Measurements from ENCODE around the gene C2orf69. TPM values are rescaled to one million over a fixed set of nuclear protein-coding genes. Genes with fewer than 3 reads are reported as not detected.
A peak's percentile ranks its signal among the peaks of the same experiment; 100 is the strongest.

Gene C2orf69
- total and polyA plus RNA-seq, 2 experiments from 2014 or later: 6.8 to 10.5 TPM

- Histone ChIP-seq H3K9me2 (replicated peaks; ENCODE audit: insufficient read depth) (no peaks in the 10 kb centered on the region), H3K9me3 (ENCODE audit: low read depth) (no peaks in the 10 kb centered on the region), H4K20me1 (ENCODE audit: insufficient read depth, poor library complexity, severe bottlenecking) (no peaks in the 10 kb centered on the region), H3K27ac (no peak overlapping the region), H3K4me3 (no peak overlapping the region), H3K79me2 (no peaks in the 10 kb centered on the region), H2AFZ (no peak overlapping the region), H3K4me1 (ENCODE audit: insufficient read depth) (peaks cover 3% of the 10 kb centered on the region), H3K4me2 (no peak overlapping the region), H3K36me3 (replicated peaks; ENCODE audit: insufficient read depth, low read depth) (no peaks in the 10 kb centered on the region), H3K27me3 (no peaks in the 10 kb centered on the region)
- WGBS (ENCODE audit: low lambda C conversion rate, missing lambda C conversion rate): 85% methylated on average over 6 of the region's 6 CpGs
- no peak for DNase-seq (ENCODE audit: low spot score)
- no peak for TF ChIP-seq EZH2phosphoT487 (IDR thresholded peaks at IDR 0.05; ENCODE audit: low read depth, severe bottlenecking, unreplicated experiment)
- TF ChIP-seq EZH2 (IDR thresholded peaks at IDR 0.05; ENCODE audit: borderline replicate concordance): no peak
- TF ChIP-seq CTCF (IDR thresholded peaks at IDR 0.05; ENCODE audit: poor library complexity): no peak
These were observed 61.1 kb downstream of the C2orf69 start for GRCh38 chr2:199972088-199972626.

- H3K4me1 ChIP-seq (ENCODE audit: insufficient read depth): peaks cover 14% of the 10 kb centered on the region
- H3K4me2 ChIP-seq: no peak overlapping the region
- no peak overlapping the region for H3K4me3 ChIP-seq
- no peak overlapping the region for H3K27ac ChIP-seq
- H3K9me2 ChIP-seq (replicated peaks; ENCODE audit: insufficient read depth): no peaks in the 10 kb centered on the region
- peak; percentile 41 for DNase-seq (ENCODE audit: low spot score)
- no peaks in the 10 kb centered on the region for H3K36me3 ChIP-seq (replicated peaks; ENCODE audit: insufficient read depth, low read depth)
- no peaks in the 10 kb centered on the region for H3K9me3 ChIP-seq (ENCODE audit: low read depth)
- no peaks in the 10 kb centered on the region for H4K20me1 ChIP-seq (ENCODE audit: insufficient read depth, poor library complexity, severe bottlenecking)
- no peaks in the 10 kb centered on the region for H3K79me2 ChIP-seq
- TF ChIP-seq CTCF (IDR thresholded peaks at IDR 0.05; ENCODE audit: poor library complexity) (peak; percentile 68), EZH2 (IDR thresholded peaks at IDR 0.05; ENCODE audit: borderline replicate concordance) (no peak), EZH2phosphoT487 (IDR thresholded peaks at IDR 0.05; ENCODE audit: low read depth, severe bottlenecking, unreplicated experiment) (no peak)
- 14% methylated on average over 2 of the region's 2 CpGs for WGBS (ENCODE audit: low lambda C conversion rate, missing lambda C conversion rate)
- H2AFZ ChIP-seq: no peak overlapping the region
- H3K27me3 ChIP-seq: no peaks in the 10 kb centered on the region
These were observed 62.6 kb downstream of the C2orf69 start for GRCh38 chr2:199973703-199974102.

GRCh38 chr2:199975273-199975895 lies 64.3 kb downstream of the C2orf69 start:
- Histone ChIP-seq H3K27ac (no peak overlapping the region), H2AFZ (no peak overlapping the region), H3K4me1 (ENCODE audit: insufficient read depth) (peaks cover 23% of the 10 kb centered on the region), H3K4me2 (no peak overlapping the region), H4K20me1 (ENCODE audit: insufficient read depth, poor library complexity, severe bottlenecking) (no peaks in the 10 kb centered on the region), H3K9me3 (ENCODE audit: low read depth) (no peaks in the 10 kb centered on the region), H3K4me3 (no peak overlapping the region), H3K36me3 (replicated peaks; ENCODE audit: insufficient read depth, low read depth) (no peaks in the 10 kb centered on the region), H3K9me2 (replicated peaks; ENCODE audit: insufficient read depth) (no peaks in the 10 kb centered on the region), H3K79me2 (no peaks in the 10 kb centered on the region), H3K27me3 (no peaks in the 10 kb centered on the region)
- WGBS (ENCODE audit: low lambda C conversion rate, missing lambda C conversion rate): 82% methylated on average over 3 of the region's 3 CpGs
- no peak for DNase-seq (ENCODE audit: low spot score)
- TF ChIP-seq EZH2 (IDR thresholded peaks at IDR 0.05; ENCODE audit: borderline replicate concordance) (no peak), CTCF (IDR thresholded peaks at IDR 0.05; ENCODE audit: poor library complexity) (no peak), EZH2phosphoT487 (IDR thresholded peaks at IDR 0.05; ENCODE audit: low read depth, severe bottlenecking, unreplicated experiment) (no peak)

Small RNA genes lying within 50 kb of the gene (small RNA-seq; reads per million reads assigned to genes)
- gene AC108032.1 (not detected), gene RN7SL717P (not detected)

Other genes starting within 250 kb of the C2orf69 start
- 1.4 and 2.2 TPM in 2 replicates for gene FTCDNL1, start 60.1 kb upstream of the C2orf69 start, total RNA-seq
- 1.1 and 6.1 TPM in 2 replicates for gene FTCDNL1, start 60.1 kb upstream of the C2orf69 start, polyA plus RNA-seq
- gene TYW5, start 44.2 kb downstream of the C2orf69 start, total RNA-seq: 10.1 and 14.6 TPM in 2 replicates
- 5.0 and 5.3 TPM in 2 replicates for gene TYW5, start 44.2 kb downstream of the C2orf69 start, polyA plus RNA-seq
- 33.0 and 35.7 TPM in 2 replicates for gene MAIP1, start 44.3 kb downstream of the C2orf69 start, total RNA-seq
- 21.7 and 26.3 TPM in 2 replicates for gene MAIP1, start 44.3 kb downstream of the C2orf69 start, polyA plus RNA-seq